ENCODE results near the gene SYTL4.

DNA sequence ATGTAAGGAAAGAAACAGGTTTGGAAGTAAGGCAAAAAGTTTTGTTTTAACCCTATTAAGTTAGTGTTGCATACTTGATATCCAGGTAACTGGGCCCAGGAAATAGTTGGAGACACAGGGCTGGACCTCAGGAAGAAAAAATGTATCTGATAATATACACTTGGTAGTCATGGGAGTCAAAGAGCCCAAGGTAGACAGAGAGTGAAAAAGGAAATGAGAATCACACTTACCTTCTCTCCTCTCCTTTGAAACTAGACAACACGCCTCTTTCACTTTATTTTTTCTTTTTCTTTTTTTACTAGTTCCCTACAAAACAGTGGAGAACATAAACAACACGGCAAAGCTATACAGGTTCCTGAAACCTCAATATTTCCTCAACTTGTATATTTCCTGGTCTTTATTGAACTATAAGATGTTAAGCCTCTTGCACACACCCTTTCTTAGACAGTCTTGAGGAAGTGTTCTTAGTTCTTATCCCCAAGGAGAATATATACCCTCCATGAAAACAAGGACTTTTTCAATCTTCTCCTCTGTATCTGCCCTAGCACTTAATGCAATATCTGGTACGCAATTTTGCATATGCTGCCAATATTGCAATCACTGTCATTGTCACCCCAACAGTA is 27.2 kb downstream of the SYTL4 start:
- TF ChIP-seq, protein P1, sequence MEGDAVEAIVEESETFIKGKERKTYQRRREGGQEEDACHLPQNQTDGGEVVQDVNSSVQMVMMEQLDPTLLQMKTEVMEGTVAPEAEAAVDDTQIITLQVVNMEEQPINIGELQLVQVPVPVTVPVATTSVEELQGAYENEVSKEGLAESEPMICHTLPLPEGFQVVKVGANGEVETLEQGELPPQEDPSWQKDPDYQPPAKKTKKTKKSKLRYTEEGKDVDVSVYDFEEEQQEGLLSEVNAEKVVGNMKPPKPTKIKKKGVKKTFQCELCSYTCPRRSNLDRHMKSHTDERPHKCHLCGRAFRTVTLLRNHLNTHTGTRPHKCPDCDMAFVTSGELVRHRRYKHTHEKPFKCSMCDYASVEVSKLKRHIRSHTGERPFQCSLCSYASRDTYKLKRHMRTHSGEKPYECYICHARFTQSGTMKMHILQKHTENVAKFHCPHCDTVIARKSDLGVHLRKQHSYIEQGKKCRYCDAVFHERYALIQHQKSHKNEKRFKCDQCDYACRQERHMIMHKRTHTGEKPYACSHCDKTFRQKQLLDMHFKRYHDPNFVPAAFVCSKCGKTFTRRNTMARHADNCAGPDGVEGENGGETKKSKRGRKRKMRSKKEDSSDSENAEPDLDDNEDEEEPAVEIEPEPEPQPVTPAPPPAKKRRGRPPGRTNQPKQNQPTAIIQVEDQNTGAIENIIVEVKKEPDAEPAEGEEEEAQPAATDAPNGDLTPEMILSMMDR (IDR thresholded peaks at IDR 0.05; ENCODE audit: low read depth, low read length) = no peak
- TF ChIP-seq EZH2phosphoT487 (IDR thresholded peaks at IDR 0.05; ENCODE audit: low read depth) = no peak
